Camera-type eye (tissue), 1 donor: ENCODE data around the gene ZFP42. TPM values are rescaled to one million over a fixed set of nuclear protein-coding genes. Genes with fewer than 3 reads are reported as not detected.

Source experiments
- total RNA-seq: library from RNA; depleted of rRNA; stranded (reverse); fragments of >200 nt; gene quantifications from one replicate; pipeline ENCODE4 v1.2.3, GENCODE V29; 2014

ZFP42 gene
- 0.33 TPM for total RNA-seq

GRCh38 chr4:187995322-187996207 lies at the start of gene ZFP42:
Gene ZFP42 (plus strand): TSS chr4:187995771. CDS start chr4:188002808, 7,037 bp downstream.

Other genes starting within 250 kb of the ZFP42 start
- not detected for gene TRIML2, start 113.8 kb downstream of the ZFP42 start, total RNA-seq
- not detected for gene TRIML1, start 143.7 kb downstream of the ZFP42 start, total RNA-seq